Right atrium auricular region (tissue), 2 donors: ENCODE results near the gene RBBP7. TPM values are rescaled to one million over a fixed set of nuclear protein-coding genes. Genes with fewer than 3 reads are reported as not detected.
A peak's percentile ranks its signal among the peaks of the same experiment; 100 is the strongest.

Experiments
- DNase-seq: peaks from one replicate; pipeline ENCODE4 v3.0.0-alpha.2; 2019; ENCODE audit warnings: low spot score
- H3K27ac ChIP-seq, 2 donors: fragments of 200-600 bp; sonication (generic); 1 replicate in 1 of 2; 2 replicates in 1 of 2; pipeline ENCODE4 v1.5.1; 2016 to 2019
- H3K27me3 ChIP-seq, 2 donors: fragments of 200-600 bp; sonication (generic); one replicate each; pipeline versions ENCODE4 v1.5.1 to v1.6.0; 2017 to 2019
- H3K36me3 ChIP-seq: fragments of 200-600 bp; sonication (generic); one replicate; pipeline ENCODE4 v1.5.1; 2016
- H3K4me1 ChIP-seq, 2 donors: fragments of 200-600 bp; sonication (generic); one replicate each; pipeline versions ENCODE4 v1.5.1 to v1.6.0; 2017 to 2019
- H3K4me3 ChIP-seq, 2 donors: fragments of 200-600 bp; sonication (generic); 1 replicate in 1 of 2; 2 replicates in 1 of 2; pipeline ENCODE4 v1.5.1; 2017 to 2019; ENCODE audit warnings: mild to moderate bottlenecking in 1 of 2, moderate library complexity in 1 of 2
- H3K9me3 ChIP-seq, 2 donors: fragments of 200-600 bp; sonication (generic); one replicate each; pipeline ENCODE4 v1.5.1; 2019
- total RNA-seq, 2 donors: library from RNA; depleted of rRNA; stranded (reverse); fragments of >200 nt; gene quantifications; one replicate each; pipeline ENCODE4 v1.1.0, GENCODE V29; 2016
- TF ChIP-seq, protein P1 (sequence below), 2 donors: fragments of 200-600 bp; sonication (generic); IDR thresholded peaks; one replicate each; pipeline ENCODE4 v1.5.1; 2019; ENCODE audit warnings: antibody characterized with exemption in 2 of 2

Gene RBBP7
- total RNA-seq, 2 donors from 2014 or later = 70.7 to 72.2 TPM

DNA sequence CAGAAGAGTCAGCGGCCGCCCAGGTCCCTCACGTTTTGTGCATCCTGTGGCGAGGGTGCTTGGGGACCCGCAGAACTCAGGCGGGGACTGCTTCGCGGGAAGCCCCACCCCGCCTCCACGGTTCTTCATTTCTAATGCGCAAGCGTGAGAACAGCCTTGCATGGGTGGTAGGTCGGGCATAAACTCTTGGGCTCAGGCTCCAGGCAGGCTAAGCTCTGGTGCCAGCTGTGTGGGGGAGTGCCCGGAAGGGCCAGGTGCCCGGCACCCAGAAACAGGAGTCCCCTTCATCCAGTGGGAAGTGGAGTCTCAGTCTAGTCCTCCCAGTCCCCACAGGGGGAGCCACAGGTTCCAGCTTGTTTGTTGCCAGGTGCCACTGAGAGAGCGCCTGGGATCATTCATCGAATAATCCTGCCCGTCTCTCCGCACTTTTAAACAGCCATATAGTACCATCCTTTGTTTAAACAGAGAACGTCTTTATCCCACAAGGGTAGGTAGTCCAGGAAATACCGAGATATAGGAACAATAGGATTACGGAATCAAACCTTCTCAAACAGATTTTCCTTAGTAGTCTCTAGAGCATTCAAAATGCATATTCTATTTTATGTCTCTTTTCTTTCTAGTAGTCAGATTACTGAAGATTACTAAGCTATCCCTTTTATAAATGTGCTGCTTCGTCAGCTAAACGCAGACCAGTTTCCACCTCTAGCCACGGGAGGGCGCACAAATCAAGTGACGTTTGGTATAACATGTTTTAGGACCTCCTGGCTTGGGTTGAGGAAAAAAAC, 12.7 kb upstream of the RBBP7 start:
- H3K36me3 ChIP-seq = no peaks in the 10 kb centered on the region
- DNase-seq = peak; percentile 61
- H3K27me3 ChIP-seq = no peaks in the 10 kb centered on the region
- H3K27ac ChIP-seq = peak overlapping the region; percentile 58 to 68
- TF ChIP-seq, protein P1, sequence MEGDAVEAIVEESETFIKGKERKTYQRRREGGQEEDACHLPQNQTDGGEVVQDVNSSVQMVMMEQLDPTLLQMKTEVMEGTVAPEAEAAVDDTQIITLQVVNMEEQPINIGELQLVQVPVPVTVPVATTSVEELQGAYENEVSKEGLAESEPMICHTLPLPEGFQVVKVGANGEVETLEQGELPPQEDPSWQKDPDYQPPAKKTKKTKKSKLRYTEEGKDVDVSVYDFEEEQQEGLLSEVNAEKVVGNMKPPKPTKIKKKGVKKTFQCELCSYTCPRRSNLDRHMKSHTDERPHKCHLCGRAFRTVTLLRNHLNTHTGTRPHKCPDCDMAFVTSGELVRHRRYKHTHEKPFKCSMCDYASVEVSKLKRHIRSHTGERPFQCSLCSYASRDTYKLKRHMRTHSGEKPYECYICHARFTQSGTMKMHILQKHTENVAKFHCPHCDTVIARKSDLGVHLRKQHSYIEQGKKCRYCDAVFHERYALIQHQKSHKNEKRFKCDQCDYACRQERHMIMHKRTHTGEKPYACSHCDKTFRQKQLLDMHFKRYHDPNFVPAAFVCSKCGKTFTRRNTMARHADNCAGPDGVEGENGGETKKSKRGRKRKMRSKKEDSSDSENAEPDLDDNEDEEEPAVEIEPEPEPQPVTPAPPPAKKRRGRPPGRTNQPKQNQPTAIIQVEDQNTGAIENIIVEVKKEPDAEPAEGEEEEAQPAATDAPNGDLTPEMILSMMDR (IDR thresholded peaks at IDR 0.05) = peak; percentile 47 to 69
- peak overlapping the region; percentile 31 to 50 for H3K4me3 ChIP-seq
- H3K4me1 ChIP-seq = no peaks in the 10 kb centered on the region
- no peaks in the 10 kb centered on the region for H3K9me3 ChIP-seq

DNA sequence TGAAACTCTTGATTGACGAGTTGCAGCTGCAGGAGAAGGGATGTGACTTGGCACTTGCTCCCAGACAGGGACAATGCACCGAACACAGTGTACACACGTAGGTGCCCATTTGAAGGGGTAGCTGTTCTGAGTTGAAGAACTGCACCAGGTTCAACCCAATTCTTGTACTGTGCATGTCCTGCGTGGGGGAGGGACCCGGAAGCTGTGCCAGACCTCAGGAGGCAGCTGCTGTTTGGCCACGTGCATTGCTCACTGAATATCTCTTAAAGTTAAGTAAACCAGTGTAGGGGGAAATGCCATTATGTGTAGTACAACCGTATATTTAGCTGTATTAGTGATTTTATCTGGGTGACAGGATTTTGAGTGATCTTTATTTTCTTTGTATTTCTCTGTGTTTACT, 12.0 kb upstream of the RBBP7 start:
- TF ChIP-seq, protein P1 (IDR thresholded peaks at IDR 0.05) = no peak
- H3K9me3 ChIP-seq = no peaks in the 10 kb centered on the region
- no peaks in the 10 kb centered on the region for H3K27me3 ChIP-seq
- no peaks in the 10 kb centered on the region for H3K36me3 ChIP-seq
- no peaks in the 10 kb centered on the region for H3K4me1 ChIP-seq
- no peak for DNase-seq
- peak overlapping the region; percentile 31 to 50 for H3K4me3 ChIP-seq
- H3K27ac ChIP-seq = no peak overlapping the region

DNA sequence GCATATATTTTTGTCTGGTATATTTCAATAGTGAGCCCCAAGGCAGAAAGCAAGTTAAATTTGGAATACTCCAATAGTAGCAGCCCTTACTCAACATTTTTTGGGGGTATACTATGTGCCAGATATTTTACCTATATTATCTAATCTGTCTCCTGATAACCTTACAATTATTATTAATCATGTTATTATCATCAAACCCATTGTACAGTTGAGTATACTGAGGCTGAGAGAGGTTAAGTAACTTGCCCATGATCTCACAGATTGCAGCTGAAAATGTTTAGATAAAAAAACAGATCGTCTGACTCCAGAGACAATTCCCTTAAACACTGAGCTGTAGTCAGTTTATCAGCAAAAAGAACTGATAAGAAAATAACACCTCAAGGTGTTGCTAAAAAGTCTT, 6.5 kb upstream of the RBBP7 start:
- H3K27me3 ChIP-seq = no peaks in the 10 kb centered on the region
- H3K4me1 ChIP-seq = no peaks in the 10 kb centered on the region
- H3K27ac ChIP-seq = no peak overlapping the region
- H3K9me3 ChIP-seq = no peaks in the 10 kb centered on the region
- H3K4me3 ChIP-seq = no peak overlapping the region
- no peak for DNase-seq
- H3K36me3 ChIP-seq = no peaks in the 10 kb centered on the region
- TF ChIP-seq, protein P1 (IDR thresholded peaks at IDR 0.05) = no peak

DNA sequence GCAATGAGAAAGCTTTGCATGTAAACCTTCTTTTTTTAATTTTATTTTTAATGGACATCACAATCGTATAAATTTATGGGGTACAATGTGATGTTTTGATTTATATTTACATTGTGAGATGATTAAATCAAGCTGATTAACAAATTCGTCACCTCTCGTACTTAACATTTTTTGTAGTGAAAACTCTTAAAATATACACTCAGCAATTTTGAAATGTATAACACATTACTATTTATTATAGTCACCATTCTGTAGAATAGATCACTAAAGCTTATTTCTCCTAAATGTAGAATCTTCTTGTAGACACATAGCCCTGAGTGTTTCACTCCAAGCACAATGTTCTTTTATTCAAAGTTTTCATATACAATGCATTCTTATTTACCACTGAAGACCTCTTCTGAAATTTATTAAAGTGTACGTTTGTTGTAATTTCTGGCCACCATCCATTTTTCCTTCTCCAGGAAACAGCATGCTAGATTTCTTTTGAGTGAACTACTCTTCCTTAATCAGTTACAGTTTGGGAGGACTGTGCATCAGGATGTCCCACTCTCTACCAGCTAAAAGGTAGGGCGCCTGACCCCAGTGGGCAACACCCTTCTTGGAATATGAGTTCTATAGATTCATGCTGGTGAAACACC, 4.4 kb upstream of the RBBP7 start:
- no peak overlapping the region for H3K27ac ChIP-seq
- TF ChIP-seq, protein P1 (IDR thresholded peaks at IDR 0.05) = no peak
- H3K27me3 ChIP-seq = no peaks in the 10 kb centered on the region
- H3K36me3 ChIP-seq = no peaks in the 10 kb centered on the region
- no peaks in the 10 kb centered on the region for H3K9me3 ChIP-seq
- H3K4me3 ChIP-seq = no peak overlapping the region
- DNase-seq = no peak
- peaks cover 0 to 11% of the 10 kb centered on the region in 2 donors for H3K4me1 ChIP-seq

DNA sequence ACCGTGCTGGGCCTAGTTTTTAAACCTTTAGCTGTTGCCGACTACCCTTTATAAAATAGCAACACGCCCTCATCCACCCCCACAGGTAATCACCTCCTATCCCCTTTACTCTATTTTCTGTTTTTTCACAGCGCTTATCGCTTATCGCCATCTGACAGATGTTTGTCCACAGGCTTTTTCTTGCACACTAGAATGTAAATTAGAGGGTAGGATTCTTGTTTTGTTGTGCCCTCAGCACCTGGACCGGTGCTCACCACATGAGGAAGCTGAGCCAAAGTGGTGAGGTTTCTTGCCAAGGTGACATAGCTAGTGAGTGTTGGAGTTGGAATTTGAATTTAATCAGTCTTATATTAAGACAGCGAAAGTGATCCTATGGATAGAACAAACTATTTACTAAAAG, 2.9 kb upstream of the RBBP7 start:
- Histone ChIP-seq H3K4me3 (no peak overlapping the region), H3K9me3 (no peaks in the 10 kb centered on the region), H3K4me1 (peaks cover 0 to 23% of the 10 kb centered on the region in 2 donors), H3K27me3 (no peaks in the 10 kb centered on the region), H3K36me3 (no peaks in the 10 kb centered on the region), H3K27ac (no peak overlapping the region)
- no peak for DNase-seq
- TF ChIP-seq, protein P1 (IDR thresholded peaks at IDR 0.05) = no peak
